ENCODE results near the gene NAA25. TPM values are rescaled to one million over a fixed set of nuclear protein-coding genes. Genes with fewer than 3 reads are reported as not detected.

NAA25 gene
- total and polyA plus RNA-seq, 9 of the 15 experiments (the other 6 are each of a cell fraction or from before 2014, with no cell fraction given) = 26.6 to 59.6 (median 48.9) TPM

- peak; percentile 58; the same call in 1 of the 2 replicates for TF ChIP-seq KLF1 (tag; IDR thresholded peaks at IDR 0.05)
- TF ChIP-seq STAT5A (IDR thresholded peaks at IDR 0.05; ENCODE audit: borderline replicate concordance, low read length) = no peak
- TF ChIP-seq SNRNP70 (optimal IDR thresholded peaks at IDR 0.05; ENCODE audit: low read depth, low read length) = no peak
- no peak for TF ChIP-seq ZKSCAN3 (CRISPR knock-in tag; IDR thresholded peaks at IDR 0.05)
- no peak for TF ChIP-seq LEF1 (IDR thresholded peaks at IDR 0.05)
- TF ChIP-seq ZNF445 (CRISPR knock-in tag; IDR thresholded peaks at IDR 0.05; ENCODE audit: low read depth) = no peak
- peak; percentile 98 for TF ChIP-seq NRF1 (conservative IDR thresholded peaks at IDR 0.05 in 1 of 2, IDR thresholded peaks at IDR 0.05 in 1 of 2)
- no peak for TF ChIP-seq BRD9 (IDR thresholded peaks at IDR 0.05; ENCODE audit: low read depth, partially characterized antibody)
- TF ChIP-seq MTA2 (IDR thresholded peaks at IDR 0.05; ENCODE audit: low read depth) = no peak
- no peak for TF ChIP-seq PHB2 (IDR thresholded peaks at IDR 0.05; ENCODE audit: low read depth)
- TF ChIP-seq AFF1 (IDR thresholded peaks at IDR 0.05; ENCODE audit: low read depth in 1 of 2, partially characterized antibody in 2 of 2) = no peak
- no peak for TF ChIP-seq ZNF384 (IDR thresholded peaks at IDR 0.05; ENCODE audit: low read depth, low read length)
- TF ChIP-seq ZNF695 (CRISPR knock-in tag; IDR thresholded peaks at IDR 0.05) = no peak
- no peak for TF ChIP-seq TSHZ1 (CRISPR knock-in tag; IDR thresholded peaks at IDR 0.05)
These were observed at the start of gene NAA25 (continued) for GRCh38 chr12:112108202-112109079.
